GM12865 (cell line): ENCODE results near the gene RPL22L1.

Experiments
- DNase-seq: peaks from one replicate; pipeline ENCODE4 v3.0.0; 2010; ENCODE audit warnings: low read depth
- H3K4me3 ChIP-seq: 2 replicates; pipeline ENCODE4 v1.5.1; 2011; ENCODE audit warnings: mild to moderate bottlenecking, low read depth, low read length, control low read depth
- TF ChIP-seq, protein P1 (sequence below): IDR thresholded peaks from 2 replicates; pipeline ENCODE4 v1.5.1; 2011; ENCODE audit warnings: low read length, control low read depth, low read depth, inconsistent platforms; ENCODE audit not compliant: insufficient read depth; ENCODE audit errors: missing control alignments

The RPL22L1 gene

GRCh38 chr3:170909129-170909903, 39.3 kb upstream of the RPL22L1 start:
- DNase-seq, result no peak
- TF ChIP-seq, protein P1, sequence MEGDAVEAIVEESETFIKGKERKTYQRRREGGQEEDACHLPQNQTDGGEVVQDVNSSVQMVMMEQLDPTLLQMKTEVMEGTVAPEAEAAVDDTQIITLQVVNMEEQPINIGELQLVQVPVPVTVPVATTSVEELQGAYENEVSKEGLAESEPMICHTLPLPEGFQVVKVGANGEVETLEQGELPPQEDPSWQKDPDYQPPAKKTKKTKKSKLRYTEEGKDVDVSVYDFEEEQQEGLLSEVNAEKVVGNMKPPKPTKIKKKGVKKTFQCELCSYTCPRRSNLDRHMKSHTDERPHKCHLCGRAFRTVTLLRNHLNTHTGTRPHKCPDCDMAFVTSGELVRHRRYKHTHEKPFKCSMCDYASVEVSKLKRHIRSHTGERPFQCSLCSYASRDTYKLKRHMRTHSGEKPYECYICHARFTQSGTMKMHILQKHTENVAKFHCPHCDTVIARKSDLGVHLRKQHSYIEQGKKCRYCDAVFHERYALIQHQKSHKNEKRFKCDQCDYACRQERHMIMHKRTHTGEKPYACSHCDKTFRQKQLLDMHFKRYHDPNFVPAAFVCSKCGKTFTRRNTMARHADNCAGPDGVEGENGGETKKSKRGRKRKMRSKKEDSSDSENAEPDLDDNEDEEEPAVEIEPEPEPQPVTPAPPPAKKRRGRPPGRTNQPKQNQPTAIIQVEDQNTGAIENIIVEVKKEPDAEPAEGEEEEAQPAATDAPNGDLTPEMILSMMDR, result no peak
- H3K4me3 ChIP-seq, result no peak overlapping the region

DNA sequence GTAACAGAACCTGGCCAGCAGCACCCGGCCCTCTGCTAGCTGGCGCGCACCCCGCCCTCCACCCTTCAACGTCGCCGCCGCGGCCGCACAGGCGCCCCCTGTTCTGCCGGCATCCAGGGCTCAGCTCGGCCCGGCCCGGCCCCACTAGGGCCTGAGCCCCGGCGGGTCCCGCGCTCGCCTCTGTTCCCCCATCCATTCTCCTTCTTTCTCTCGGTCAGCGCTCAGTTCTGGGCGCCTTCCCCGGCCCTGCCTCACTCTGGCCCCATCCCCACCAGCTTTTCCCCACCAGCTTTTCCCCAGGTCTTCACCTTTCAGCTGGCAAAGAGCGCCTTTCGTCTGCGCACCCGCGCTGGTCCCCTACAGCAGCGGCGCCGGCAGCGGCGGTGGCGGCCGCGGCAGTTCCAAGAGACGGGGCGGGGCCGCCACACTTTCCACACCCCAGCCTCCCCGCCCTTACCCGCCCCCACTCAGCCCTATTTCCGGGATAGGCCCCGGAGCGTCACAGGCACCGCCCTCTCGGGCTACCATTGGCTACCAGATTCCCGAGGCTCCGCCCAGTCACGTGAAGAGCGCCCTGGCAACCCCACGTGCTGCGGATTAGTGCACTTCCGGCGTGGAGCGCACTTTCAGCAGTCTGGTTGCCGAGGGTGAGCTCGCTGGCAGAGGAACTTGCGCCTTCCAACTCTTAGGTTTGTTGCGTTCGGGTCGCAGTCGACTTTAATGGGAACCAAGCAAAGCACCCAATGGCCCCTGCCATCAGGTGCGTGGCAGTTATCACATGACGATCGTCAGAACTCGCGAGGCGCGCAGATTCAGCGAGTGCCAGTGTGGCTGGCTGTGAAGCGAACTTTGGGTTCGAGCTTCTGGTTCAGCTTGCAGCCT, 38.5 kb upstream of the RPL22L1 start, which contains the start of gene EIF5A2:
TSS of gene EIF5A2 (minus strand) at position 403 of the 882 bp plus-strand sequence. CDS start 831 bp downstream, outside the sequence.
- TF ChIP-seq, protein P1, result no peak
- peak; percentile 96 for DNase-seq
- peak within 1 kb of the TSS; percentile 76 for H3K4me3 ChIP-seq

- H3K4me3 ChIP-seq, result peak overlapping the region; percentile 76
- TF ChIP-seq, protein P1, result no peak
These were observed 37.7 kb upstream of the RPL22L1 start for GRCh38 chr3:170907637-170908234.

DNA sequence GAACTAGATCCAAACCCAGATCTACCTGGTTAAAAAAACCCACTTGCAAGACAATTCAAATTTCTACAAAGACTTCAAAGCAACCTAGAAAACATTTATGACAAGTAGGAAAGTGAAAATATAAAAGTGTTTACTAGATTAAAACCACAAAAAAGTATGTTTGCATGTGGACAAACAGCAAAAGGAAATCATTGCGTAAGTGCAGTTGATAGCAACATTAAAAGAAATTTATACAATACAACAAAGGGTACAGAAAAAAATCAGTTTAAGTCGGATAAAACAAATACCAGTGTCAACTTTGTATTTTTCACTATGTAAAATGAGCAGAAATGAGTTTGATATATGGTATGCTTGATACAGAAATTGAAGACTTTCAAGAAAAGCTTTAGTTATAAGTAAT, 35.9 kb upstream of the RPL22L1 start:
- DNase-seq, result no peak
- H3K4me3 ChIP-seq, result no peak overlapping the region
- TF ChIP-seq, protein P1, result no peak

More at GRCh38 chr3:170907637-170908234, 37.7 kb upstream of the RPL22L1 start:
- DNase-seq, result peak; percentile 8

DNA sequence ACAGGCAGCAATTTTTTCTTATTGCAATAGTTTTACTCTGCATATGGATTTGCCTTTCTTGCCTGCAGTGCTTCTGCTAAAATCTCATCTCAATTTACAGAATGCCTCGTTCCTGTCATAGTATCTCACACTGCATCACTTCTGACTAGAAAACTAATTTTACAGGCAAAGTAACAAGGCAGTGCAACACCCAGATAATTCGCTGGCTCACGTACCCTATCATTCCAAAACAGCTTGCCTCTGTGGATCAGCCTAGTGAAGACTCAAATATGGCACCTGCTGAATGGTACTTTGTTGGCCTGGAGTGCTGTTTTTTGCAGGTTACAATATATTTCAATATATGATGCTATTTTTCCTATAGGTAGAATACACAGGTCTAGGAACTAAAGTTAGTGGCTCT, 33.1 kb upstream of the RPL22L1 start:
- no peak for DNase-seq
- TF ChIP-seq, protein P1, result no peak
- H3K4me3 ChIP-seq, result no peak overlapping the region

- DNase-seq, result no peak
- H3K4me3 ChIP-seq, result no peak overlapping the region
- TF ChIP-seq, protein P1, result no peak
These were observed 29.5 kb upstream of the RPL22L1 start for GRCh38 chr3:170899455-170899854.
